ENCODE measurements around the gene TIAM1. TPM values are rescaled to one million over a fixed set of nuclear protein-coding genes. Genes with fewer than 3 reads are reported as not detected.

TIAM1 gene
- total RNA-seq, 2 donors from 2014 or later = 6.0 to 38.1 TPM

DNA sequence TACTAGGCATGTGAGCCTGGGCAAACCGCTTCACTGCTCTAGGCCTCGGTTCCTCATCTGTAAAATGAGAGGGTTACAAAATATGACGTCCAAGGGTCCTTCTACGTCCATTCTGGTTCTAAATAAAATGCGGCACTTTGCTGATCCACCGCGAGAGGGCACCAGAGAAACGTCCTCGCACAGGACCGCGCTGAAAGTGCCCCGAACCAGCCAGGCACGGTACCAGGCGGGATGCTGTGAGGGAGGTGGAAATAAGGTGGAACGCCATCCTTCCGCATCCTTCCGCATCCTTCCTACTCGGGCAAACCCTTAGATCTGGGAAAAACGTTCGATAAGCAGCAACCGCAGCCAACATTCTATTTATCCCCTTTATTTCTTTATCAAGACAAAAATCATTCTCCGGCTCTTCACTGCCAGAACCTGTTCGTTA is 245.5 kb downstream of the TIAM1 start:
- Histone ChIP-seq H3K27me3 (replicated peaks; ENCODE audit: insufficient read depth) (no peaks in the 10 kb centered on the region), H3K4me1 (replicated peaks) (no peaks in the 10 kb centered on the region), H3K9me3 (no peaks in the 10 kb centered on the region), H3K27ac (no peak overlapping the region), H3K36me3 (no peaks in the 10 kb centered on the region), H3K4me3 (no peak overlapping the region)
- intact Hi-C loops (cut with DNase I) = loop anchor here (10.0 kb wide), 1 partner anchor 506 kb away; no protein-coding TSS in a partner anchor
- TF ChIP-seq POLR2AphosphoS5 (IDR thresholded peaks at IDR 0.05) (no peak), POLR2A (IDR thresholded peaks at IDR 0.05) (no peak)
- TF ChIP-seq, protein P1, sequence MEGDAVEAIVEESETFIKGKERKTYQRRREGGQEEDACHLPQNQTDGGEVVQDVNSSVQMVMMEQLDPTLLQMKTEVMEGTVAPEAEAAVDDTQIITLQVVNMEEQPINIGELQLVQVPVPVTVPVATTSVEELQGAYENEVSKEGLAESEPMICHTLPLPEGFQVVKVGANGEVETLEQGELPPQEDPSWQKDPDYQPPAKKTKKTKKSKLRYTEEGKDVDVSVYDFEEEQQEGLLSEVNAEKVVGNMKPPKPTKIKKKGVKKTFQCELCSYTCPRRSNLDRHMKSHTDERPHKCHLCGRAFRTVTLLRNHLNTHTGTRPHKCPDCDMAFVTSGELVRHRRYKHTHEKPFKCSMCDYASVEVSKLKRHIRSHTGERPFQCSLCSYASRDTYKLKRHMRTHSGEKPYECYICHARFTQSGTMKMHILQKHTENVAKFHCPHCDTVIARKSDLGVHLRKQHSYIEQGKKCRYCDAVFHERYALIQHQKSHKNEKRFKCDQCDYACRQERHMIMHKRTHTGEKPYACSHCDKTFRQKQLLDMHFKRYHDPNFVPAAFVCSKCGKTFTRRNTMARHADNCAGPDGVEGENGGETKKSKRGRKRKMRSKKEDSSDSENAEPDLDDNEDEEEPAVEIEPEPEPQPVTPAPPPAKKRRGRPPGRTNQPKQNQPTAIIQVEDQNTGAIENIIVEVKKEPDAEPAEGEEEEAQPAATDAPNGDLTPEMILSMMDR (IDR thresholded peaks at IDR 0.05) = peak; percentile 37 to 76 (median 67)
- DNase-seq (ENCODE audit: low spot score) = peak; percentile 24
- 8% methylated on average over 23 of the region's 23 CpGs for WGBS

DNA sequence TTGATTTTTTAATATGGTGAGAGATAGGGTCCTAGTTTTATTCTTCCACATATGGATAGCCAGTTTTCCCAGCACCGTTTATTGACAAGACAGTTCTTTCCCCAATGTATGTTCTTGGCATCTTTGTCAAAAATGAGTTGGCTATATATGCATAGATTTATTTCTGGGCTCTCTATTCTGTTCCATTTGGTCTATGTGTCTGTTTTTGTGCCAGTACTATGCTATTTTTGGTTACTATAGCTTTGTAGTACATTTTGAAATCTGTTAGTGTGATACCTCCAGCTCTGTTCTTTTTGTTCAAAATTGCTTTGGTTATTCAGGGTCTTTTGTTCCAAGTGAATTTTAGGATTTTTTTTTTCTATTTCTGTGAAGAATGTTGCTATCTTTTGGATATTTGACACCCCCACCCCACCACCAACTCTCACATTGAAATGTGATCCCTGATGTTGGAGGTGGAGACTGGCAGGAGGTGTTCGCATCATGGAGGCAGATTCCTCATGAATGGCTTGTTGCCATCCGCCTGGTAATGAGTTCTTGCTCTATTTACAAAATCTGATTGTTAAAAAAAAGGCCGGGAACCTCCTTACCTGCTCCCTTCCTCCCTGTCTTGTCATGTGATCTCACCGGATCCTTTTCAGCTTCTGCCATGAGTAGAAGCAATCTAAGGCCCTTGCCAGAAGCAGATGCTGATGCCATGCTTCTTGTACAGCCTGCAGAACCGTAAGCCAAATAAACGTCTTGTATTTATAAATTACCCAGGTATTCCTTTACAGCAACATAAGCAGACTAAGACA is 251.0 kb downstream of the TIAM1 start:
- WGBS = 77% methylated on average over 7 of the region's 7 CpGs
- Histone ChIP-seq H3K27me3 (replicated peaks; ENCODE audit: insufficient read depth) (no peaks in the 10 kb centered on the region), H3K9me3 (no peaks in the 10 kb centered on the region), H3K27ac (no peak overlapping the region), H3K4me1 (replicated peaks) (no peaks in the 10 kb centered on the region), H3K4me3 (no peak overlapping the region), H3K36me3 (no peaks in the 10 kb centered on the region)
- DNase-seq (ENCODE audit: low spot score) = no peak
- no peak for TF ChIP-seq POLR2AphosphoS5 (IDR thresholded peaks at IDR 0.05)
- intact Hi-C loops (cut with DNase I) = loop anchor here (10.0 kb wide), 1 partner anchor 512 kb away; no protein-coding TSS in a partner anchor

DNA sequence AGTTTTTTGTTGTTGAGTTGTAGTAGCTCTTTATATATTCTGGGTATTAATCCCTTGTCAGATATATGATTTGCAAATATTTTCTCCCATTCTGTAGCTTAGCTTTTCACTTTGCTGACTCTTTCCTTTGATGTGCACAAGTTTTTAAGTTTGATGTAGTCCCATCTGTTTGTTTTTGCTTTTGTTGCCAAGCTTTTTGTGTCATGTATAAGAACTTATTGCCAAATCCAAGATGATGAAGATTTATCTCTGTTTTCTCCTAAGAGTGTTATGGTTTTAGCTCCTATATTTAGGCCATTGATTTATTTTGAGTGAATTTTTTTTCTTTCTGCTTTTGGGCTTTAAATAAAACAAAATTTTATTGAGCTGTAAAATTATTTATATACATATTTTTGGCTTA is 253.7 kb downstream of the TIAM1 start:
- TF ChIP-seq POLR2AphosphoS5 (IDR thresholded peaks at IDR 0.05) (no peak), POLR2A (IDR thresholded peaks at IDR 0.05) (no peak)
- TF ChIP-seq, protein P1 (IDR thresholded peaks at IDR 0.05) = no peak
- Histone ChIP-seq H3K36me3 (no peaks in the 10 kb centered on the region), H3K9me3 (no peaks in the 10 kb centered on the region), H3K4me1 (replicated peaks) (no peaks in the 10 kb centered on the region), H3K27me3 (replicated peaks; ENCODE audit: insufficient read depth) (no peaks in the 10 kb centered on the region), H3K4me3 (no peak overlapping the region), H3K27ac (no peak overlapping the region)
- intact Hi-C loops (cut with DNase I) = loop anchor here (10.0 kb wide), 1 partner anchor 514 kb away; no protein-coding TSS in a partner anchor
- DNase-seq (ENCODE audit: low spot score) = no peak

DNA sequence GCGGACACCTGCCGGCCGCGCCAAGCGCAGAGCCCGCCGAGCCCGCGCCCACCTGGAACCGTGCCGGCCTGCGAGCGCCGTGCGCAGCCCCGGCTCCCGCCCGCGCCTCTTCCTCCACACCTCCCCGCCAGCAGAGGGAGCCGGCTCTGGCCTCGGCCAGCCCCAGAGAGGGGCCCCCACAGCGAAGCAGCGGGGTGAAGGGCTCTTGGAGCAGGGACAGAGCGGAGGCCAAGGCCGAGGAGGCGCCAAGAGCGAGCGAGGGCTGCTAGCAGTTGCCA is 255.6 kb downstream of the TIAM1 start:
- no peaks in the 10 kb centered on the region for H3K36me3 ChIP-seq
- TF ChIP-seq POLR2A (IDR thresholded peaks at IDR 0.05) = no peak
- no peak for TF ChIP-seq POLR2AphosphoS5 (IDR thresholded peaks at IDR 0.05)
- H3K4me1 ChIP-seq (replicated peaks) = no peaks in the 10 kb centered on the region
- no peaks in the 10 kb centered on the region for H3K9me3 ChIP-seq
- H3K27me3 ChIP-seq (replicated peaks; ENCODE audit: insufficient read depth) = no peaks in the 10 kb centered on the region
- H3K4me3 ChIP-seq = no peak overlapping the region
- H3K27ac ChIP-seq = no peak overlapping the region
- 81% methylated on average over 29 of the region's 29 CpGs for WGBS
- intact Hi-C loops (cut with DNase I) = loop anchor here (5.0 kb wide), 2 partner anchors 746 to 1046 kb away; no protein-coding TSS in a partner anchor
- no peak for DNase-seq (ENCODE audit: low spot score)

DNA sequence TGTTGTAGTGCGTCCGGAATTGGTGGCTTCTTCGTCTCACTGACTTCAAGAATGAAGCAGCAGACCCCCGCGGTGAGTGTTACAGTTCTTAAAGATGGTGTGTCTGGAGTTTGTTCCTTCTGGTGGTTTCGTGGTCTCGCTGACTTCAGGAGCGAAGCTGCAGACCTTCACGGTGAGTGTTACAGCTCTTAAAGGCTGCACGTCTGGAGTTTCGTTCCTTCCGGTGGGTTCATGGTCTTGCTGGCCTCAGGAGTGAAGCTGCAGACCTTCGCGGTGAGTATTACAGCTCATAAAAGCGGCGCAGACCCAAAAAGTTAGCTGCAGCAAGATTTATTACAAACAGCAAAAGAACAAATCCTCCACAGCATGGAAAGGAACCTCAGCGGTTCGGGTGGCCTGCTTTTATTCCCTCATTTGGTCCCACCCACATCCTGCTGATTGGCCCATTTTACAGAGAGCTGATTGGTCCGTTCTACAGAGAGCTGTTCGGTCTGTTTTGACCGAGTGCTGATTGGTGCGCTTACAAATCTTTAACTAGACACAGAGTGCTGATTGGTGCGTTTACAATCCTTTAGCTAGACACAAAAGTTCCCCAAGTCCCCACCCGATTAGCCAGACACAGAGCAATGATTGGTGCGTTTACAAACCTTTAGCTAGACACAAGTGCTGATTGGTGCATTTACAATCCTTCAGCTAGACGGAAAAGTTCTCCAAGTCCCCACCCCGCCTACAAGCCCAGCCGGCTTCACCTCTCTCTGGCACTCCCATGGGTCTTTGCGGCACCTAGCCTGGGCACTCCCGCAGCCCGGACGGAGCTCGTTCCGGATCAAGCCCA is 256.2 kb downstream of the TIAM1 start:
- no peak for DNase-seq (ENCODE audit: low spot score)
- TF ChIP-seq, protein P1 (IDR thresholded peaks at IDR 0.05) = no peak
- TF ChIP-seq POLR2A (IDR thresholded peaks at IDR 0.05) = no peak
- no peak for TF ChIP-seq POLR2AphosphoS5 (IDR thresholded peaks at IDR 0.05)
- no peak overlapping the region for H3K4me3 ChIP-seq
- H3K36me3 ChIP-seq = no peaks in the 10 kb centered on the region
- 88% methylated on average over 34 of the region's 34 CpGs for WGBS
- H3K27me3 ChIP-seq (replicated peaks; ENCODE audit: insufficient read depth) = no peaks in the 10 kb centered on the region
- H3K4me1 ChIP-seq (replicated peaks) = no peaks in the 10 kb centered on the region
- no peak overlapping the region for H3K27ac ChIP-seq
- no peaks in the 10 kb centered on the region for H3K9me3 ChIP-seq
- intact Hi-C loops (cut with DNase I) = loop anchor here (5.0 kb wide), 2 partner anchors 746 to 1046 kb away; no protein-coding TSS in a partner anchor

Measured in prostate gland (tissue), 2 donors.